ENCODE data around the gene DTX3L.

DNA sequence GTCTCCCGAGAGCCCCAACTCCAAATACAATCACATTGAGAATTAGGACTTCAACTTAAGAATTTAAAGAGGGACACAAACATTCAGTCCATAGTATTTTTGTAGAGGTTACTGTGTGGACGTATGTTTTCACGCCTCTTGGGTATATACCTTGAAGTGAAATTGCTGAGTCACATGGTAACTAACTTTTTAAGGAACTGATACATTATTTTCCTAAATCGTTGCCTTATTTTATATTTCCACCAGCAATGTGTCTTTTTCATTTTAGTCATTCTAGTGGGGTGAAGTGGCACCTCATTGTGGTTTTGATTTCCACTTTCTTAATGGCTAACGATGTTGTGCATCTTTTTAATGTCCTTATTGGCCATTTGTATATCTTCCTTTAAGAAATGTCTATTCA, 25.2 kb downstream of the DTX3L start:
- TF ChIP-seq EZH2 (IDR thresholded peaks at IDR 0.05; ENCODE audit: low read length, unreplicated experiment), result no peak
- TF ChIP-seq, protein P1, sequence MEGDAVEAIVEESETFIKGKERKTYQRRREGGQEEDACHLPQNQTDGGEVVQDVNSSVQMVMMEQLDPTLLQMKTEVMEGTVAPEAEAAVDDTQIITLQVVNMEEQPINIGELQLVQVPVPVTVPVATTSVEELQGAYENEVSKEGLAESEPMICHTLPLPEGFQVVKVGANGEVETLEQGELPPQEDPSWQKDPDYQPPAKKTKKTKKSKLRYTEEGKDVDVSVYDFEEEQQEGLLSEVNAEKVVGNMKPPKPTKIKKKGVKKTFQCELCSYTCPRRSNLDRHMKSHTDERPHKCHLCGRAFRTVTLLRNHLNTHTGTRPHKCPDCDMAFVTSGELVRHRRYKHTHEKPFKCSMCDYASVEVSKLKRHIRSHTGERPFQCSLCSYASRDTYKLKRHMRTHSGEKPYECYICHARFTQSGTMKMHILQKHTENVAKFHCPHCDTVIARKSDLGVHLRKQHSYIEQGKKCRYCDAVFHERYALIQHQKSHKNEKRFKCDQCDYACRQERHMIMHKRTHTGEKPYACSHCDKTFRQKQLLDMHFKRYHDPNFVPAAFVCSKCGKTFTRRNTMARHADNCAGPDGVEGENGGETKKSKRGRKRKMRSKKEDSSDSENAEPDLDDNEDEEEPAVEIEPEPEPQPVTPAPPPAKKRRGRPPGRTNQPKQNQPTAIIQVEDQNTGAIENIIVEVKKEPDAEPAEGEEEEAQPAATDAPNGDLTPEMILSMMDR (conservative IDR thresholded peaks at IDR 0.05; ENCODE audit: low read depth, low read length), result no peak

All from PC-3 (cell line).